Stimulated activated CD4-positive, alpha-beta T cell treated with anti-CD3 and anti-CD28 coated beads, TNF-alpha, amount 100 ng/mL, for 24 hours (primary cell): ENCODE measurements around the gene SRGAP3.

ENCODE experiments used
- DNase-seq, 3 experiments: peaks; one replicate each; pipeline ENCODE4 v3.0.0-alpha.2; 2020; ENCODE audit warnings: low read depth in 3 of 3

The SRGAP3 gene

GRCh38 chr3:9115336-9115735, 134.1 kb downstream of the SRGAP3 start:
- no peak for DNase-seq

GRCh38 chr3:9113040-9113439, 136.4 kb downstream of the SRGAP3 start:
- DNase-seq = no peak

GRCh38 chr3:9111866-9112265, 137.6 kb downstream of the SRGAP3 start:
- DNase-seq = no peak

- DNase-seq = peak in 1 of 3 experiments; percentile 1
Observed at GRCh38 chr3:9111417-9111816, 138.0 kb downstream of the SRGAP3 start.

- no peak for DNase-seq
Observed at GRCh38 chr3:9110802-9111201, 138.6 kb downstream of the SRGAP3 start.

GRCh38 chr3:9110316-9110715, 139.1 kb downstream of the SRGAP3 start:
- DNase-seq = no peak

GRCh38 chr3:9109568-9109914, 139.9 kb downstream of the SRGAP3 start:
- no peak for DNase-seq

GRCh38 chr3:9108876-9109567, 140.4 kb downstream of the SRGAP3 start:
- DNase-seq = no peak

- no peak for DNase-seq
Observed at GRCh38 chr3:9107738-9108137, 141.7 kb downstream of the SRGAP3 start.

- no peak for DNase-seq
Observed at GRCh38 chr3:9105421-9105820, 144.0 kb downstream of the SRGAP3 start.

GRCh38 chr3:9104121-9104520, 145.3 kb downstream of the SRGAP3 start:
- no peak for DNase-seq

GRCh38 chr3:9102240-9102981, 147.0 kb downstream of the SRGAP3 start:
- DNase-seq = no peak

- no peak for DNase-seq
Observed at GRCh38 chr3:9101286-9101685, 148.2 kb downstream of the SRGAP3 start.

- no peak for DNase-seq
Observed at GRCh38 chr3:9100513-9100894, 148.9 kb downstream of the SRGAP3 start.

- DNase-seq = no peak
Observed at GRCh38 chr3:9099702-9100512, 149.5 kb downstream of the SRGAP3 start.

- DNase-seq = no peak
Observed at GRCh38 chr3:9098716-9099675, 150.4 kb downstream of the SRGAP3 start.

- no peak for DNase-seq
Observed at GRCh38 chr3:9097495-9097894, 152.0 kb downstream of the SRGAP3 start.

- DNase-seq = no peak
Observed at GRCh38 chr3:9091486-9092235, 157.8 kb downstream of the SRGAP3 start.

GRCh38 chr3:9088441-9089353, 160.7 kb downstream of the SRGAP3 start:
- no peak for DNase-seq
